OCI-LY3 (cell line): ENCODE measurements around the gene PRSS27.
"Not testable (repeated sequence)": the region's sequence is repeated elsewhere in the genome, so short reads cannot be mapped to it uniquely, and the experiment has no call there.

Experiments used
- H2AFZ ChIP-seq: fragments of 200-600, 300-600 bp; shearing (Covaris generic); 2 replicates; pipeline ENCODE4 v1.6.0; 2014; ENCODE audit warnings: antibody characterized with exemption, low read depth, low read length
- H3K27ac ChIP-seq: fragments of 200-600, 300-600 bp; sonication (generic); 2 replicates; pipeline ENCODE4 v1.5.1; 2014; ENCODE audit warnings: mild to moderate bottlenecking, low read length, moderate library complexity, mixed read lengths
- H3K27me3 ChIP-seq: fragments of 200-600, 300-600 bp; sonication (generic); 2 replicates; pipeline ENCODE4 v1.6.1; 2014; ENCODE audit warnings: low read depth, low read length, mixed read lengths
- H3K36me3 ChIP-seq: fragments of 200-600, 300-600 bp; sonication (generic); replicated peaks from 2 replicates; pipeline ENCODE3; 2014; ENCODE audit warnings: low read depth, low read length, mixed read lengths
- H3K4me1 ChIP-seq: fragments of 300-600, 200-600 bp; sonication (generic); 2 replicates; pipeline ENCODE4 v1.6.1; 2014; ENCODE audit warnings: low read length, mixed read lengths
- H3K4me2 ChIP-seq: fragments of 200-600, 300-600 bp; sonication (generic); 2 replicates; pipeline ENCODE4 v1.6.1; 2014; ENCODE audit warnings: low read length, mixed read lengths
- H3K4me3 ChIP-seq: fragments of 300-600, 200-600 bp; sonication (generic); 2 replicates; pipeline ENCODE4 v1.5.1; 2014; ENCODE audit warnings: antibody characterized with exemption, mild to moderate bottlenecking, low read length, moderate library complexity
- H3K79me2 ChIP-seq: fragments of 300-600, 200-600 bp; shearing (Covaris generic); 2 replicates; pipeline ENCODE4 v1.6.1; 2014; ENCODE audit warnings: mild to moderate bottlenecking, low read length, mixed read lengths
- H3K9ac ChIP-seq: fragments of 300-600, 200-600 bp; shearing (Covaris generic); 2 replicates; pipeline ENCODE4 v1.6.0; 2014; ENCODE audit warnings: mild to moderate bottlenecking, low read length, moderate library complexity
- H3K9me3 ChIP-seq: fragments of 200-600, 300-600 bp; shearing (Covaris generic); 2 replicates; pipeline ENCODE4 v1.6.1; 2014; ENCODE audit warnings: low read length, mixed read lengths; ENCODE audit not compliant: insufficient read depth
- H4K20me1 ChIP-seq: fragments of 200-600, 300-600 bp; sonication (generic); 2 replicates; pipeline ENCODE4 v1.6.1; 2016; ENCODE audit warnings: low read length, mixed read lengths; ENCODE audit not compliant: insufficient read depth
- EZH2phosphoT487 ChIP-seq: fragments of 200-600 bp; shearing (Covaris generic); IDR thresholded peaks from 2 replicates; pipeline ENCODE4 v1.6.1; 2018; ENCODE audit warnings: antibody characterized with exemption, mixed run types, low read depth
- TF ChIP-seq, protein P1 (sequence below): fragments of 200-600, 300-600 bp; sonication (generic); IDR thresholded peaks from 2 replicates; pipeline ENCODE4 v1.5.1; 2014; ENCODE audit warnings: antibody characterized with exemption, low read length, low read depth

The PRSS27 gene

GRCh38 chr16:2698103-2698870 lies 21.7 kb downstream of the PRSS27 start:
- Histone ChIP-seq H3K4me1 (no peaks in the 10 kb centered on the region), H3K27ac (no peak overlapping the region), H3K4me3 (no peak overlapping the region), H3K4me2 (no peak overlapping the region), H3K27me3 (no peaks in the 10 kb centered on the region), H3K36me3 (peaks cover 34% of the 10 kb centered on the region), H3K9me3 (no peaks in the 10 kb centered on the region), H4K20me1 (peaks cover 19% of the 10 kb centered on the region; the same call in 1 of the 2 replicates), H3K9ac (no peak overlapping the region), H2AFZ (no peak overlapping the region), H3K79me2 (peaks cover 3% of the 10 kb centered on the region)
- TF ChIP-seq EZH2phosphoT487: no peak
- TF ChIP-seq, protein P1, sequence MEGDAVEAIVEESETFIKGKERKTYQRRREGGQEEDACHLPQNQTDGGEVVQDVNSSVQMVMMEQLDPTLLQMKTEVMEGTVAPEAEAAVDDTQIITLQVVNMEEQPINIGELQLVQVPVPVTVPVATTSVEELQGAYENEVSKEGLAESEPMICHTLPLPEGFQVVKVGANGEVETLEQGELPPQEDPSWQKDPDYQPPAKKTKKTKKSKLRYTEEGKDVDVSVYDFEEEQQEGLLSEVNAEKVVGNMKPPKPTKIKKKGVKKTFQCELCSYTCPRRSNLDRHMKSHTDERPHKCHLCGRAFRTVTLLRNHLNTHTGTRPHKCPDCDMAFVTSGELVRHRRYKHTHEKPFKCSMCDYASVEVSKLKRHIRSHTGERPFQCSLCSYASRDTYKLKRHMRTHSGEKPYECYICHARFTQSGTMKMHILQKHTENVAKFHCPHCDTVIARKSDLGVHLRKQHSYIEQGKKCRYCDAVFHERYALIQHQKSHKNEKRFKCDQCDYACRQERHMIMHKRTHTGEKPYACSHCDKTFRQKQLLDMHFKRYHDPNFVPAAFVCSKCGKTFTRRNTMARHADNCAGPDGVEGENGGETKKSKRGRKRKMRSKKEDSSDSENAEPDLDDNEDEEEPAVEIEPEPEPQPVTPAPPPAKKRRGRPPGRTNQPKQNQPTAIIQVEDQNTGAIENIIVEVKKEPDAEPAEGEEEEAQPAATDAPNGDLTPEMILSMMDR: no peak

DNA sequence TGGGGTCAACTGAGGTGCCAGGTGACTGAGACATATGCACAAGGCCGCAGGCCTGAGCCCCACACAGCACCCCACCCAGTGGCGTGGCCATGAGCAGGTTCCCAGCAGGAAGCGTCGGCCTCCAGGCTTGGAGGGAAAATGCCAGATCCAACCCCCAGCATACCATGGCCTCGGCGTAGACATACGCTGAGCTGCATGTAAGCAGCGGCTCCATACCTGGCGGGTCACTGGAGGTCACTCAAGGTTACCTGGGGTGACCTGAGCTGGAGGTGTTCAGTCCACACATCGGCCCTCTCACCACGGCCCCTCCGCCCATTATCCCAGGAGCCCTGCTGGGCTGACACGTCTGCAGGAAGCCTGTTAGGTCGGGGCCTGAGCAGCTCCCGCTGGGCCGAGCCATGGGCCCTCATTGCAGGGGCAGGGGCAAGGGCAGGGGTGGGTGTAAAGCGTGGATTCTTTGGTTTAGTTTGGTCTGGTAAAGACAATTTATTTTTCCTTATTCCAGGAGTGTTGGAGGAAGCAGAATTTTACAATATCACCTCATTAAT lies 22.5 kb downstream of the PRSS27 start:
- H3K36me3 ChIP-seq: peaks cover 27% of the 10 kb centered on the region
- no peaks in the 10 kb centered on the region for H3K9me3 ChIP-seq
- H4K20me1 ChIP-seq: peaks cover 25% of the 10 kb centered on the region; the same call in 1 of the 2 replicates
- TF ChIP-seq, protein P1: no peak
- TF ChIP-seq EZH2phosphoT487: no peak
- peaks cover 11% of the 10 kb centered on the region for H3K79me2 ChIP-seq
- no peaks in the 10 kb centered on the region for H3K27me3 ChIP-seq
- H3K9ac ChIP-seq: no peak overlapping the region
- H3K4me3 ChIP-seq: no peak overlapping the region
- no peaks in the 10 kb centered on the region for H3K4me1 ChIP-seq
- no peak overlapping the region for H3K4me2 ChIP-seq
- H3K27ac ChIP-seq: no peak overlapping the region
- no peak overlapping the region for H2AFZ ChIP-seq

GRCh38 chr16:2696601-2697250 lies 23.3 kb downstream of the PRSS27 start:
- not testable (repeated sequence) for H2AFZ ChIP-seq, H3K4me3 ChIP-seq, H3K27ac ChIP-seq, H3K9me3 ChIP-seq, H3K27me3 ChIP-seq, H3K9ac ChIP-seq, H3K4me2 ChIP-seq, H3K4me1 ChIP-seq
- Histone ChIP-seq H3K36me3 (peaks cover 29% of the 10 kb centered on the region), H3K79me2 (peaks cover 18% of the 10 kb centered on the region), H4K20me1 (peaks cover 33% of the 10 kb centered on the region)

- H3K79me2 ChIP-seq: peaks cover 43% of the 10 kb centered on the region
- no peaks in the 10 kb centered on the region for H3K27me3 ChIP-seq
- H2AFZ ChIP-seq: no peak overlapping the region
- peaks cover 25% of the 10 kb centered on the region for H3K36me3 ChIP-seq
- peaks cover 8% of the 10 kb centered on the region; the same call in 1 of the 2 replicates for H3K4me1 ChIP-seq
- TF ChIP-seq, protein P1: no peak
- TF ChIP-seq EZH2phosphoT487: no peak
- H3K4me2 ChIP-seq: no peak overlapping the region
- H3K9ac ChIP-seq: no peak overlapping the region
- no peaks in the 10 kb centered on the region for H3K9me3 ChIP-seq
- H4K20me1 ChIP-seq: peaks cover 43% of the 10 kb centered on the region
- no peak overlapping the region for H3K27ac ChIP-seq
- H3K4me3 ChIP-seq: no peak overlapping the region
Observed at GRCh38 chr16:2692948-2693651, 26.9 kb downstream of the PRSS27 start.
